ENCODE results near the gene FCN1. TPM values are rescaled to one million over a fixed set of nuclear protein-coding genes. Genes with fewer than 3 reads are reported as not detected.

FCN1 gene
- total RNA-seq, 1 donor from 2014 or later: not detected

DNA sequence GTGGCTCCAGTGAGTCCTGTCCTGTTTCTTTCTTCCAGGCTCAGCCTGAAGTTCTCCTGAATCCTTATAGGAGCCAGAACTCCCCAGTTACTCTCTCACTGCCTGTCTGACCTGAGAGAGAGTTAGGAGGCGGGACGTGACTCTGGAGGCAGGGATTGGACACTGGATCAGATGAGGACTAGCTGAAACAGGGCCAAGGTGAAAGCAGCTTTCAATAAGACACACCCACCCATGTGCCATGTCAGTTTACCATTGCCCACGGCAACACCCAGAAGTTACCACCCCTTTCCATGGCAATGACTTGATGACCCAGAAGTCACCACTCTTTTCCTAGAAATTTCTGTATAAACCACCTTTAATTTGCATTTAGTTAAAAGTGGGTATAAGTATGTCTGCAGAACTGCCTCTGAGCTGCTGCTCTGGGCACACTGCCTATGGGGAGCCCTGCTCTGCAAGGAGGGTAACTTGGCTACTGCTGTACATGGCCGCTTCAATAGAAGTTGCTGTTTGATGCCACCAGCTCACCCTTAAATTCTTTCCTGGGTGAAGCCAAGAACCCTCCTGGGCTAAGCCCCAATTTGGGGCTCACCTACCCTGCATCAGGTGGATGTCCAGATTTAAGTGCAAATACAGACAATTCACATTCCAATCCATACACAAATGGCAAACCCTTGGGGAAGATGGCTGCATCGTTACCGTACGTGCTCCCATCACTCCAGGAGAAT lies 23.4 kb downstream of the FCN1 start:
- Histone ChIP-seq H3K27me3 (no peaks in the 10 kb centered on the region), H3K9me3 (peaks cover 0 to 4% of the 10 kb centered on the region in 2 donors), H3K4me3 (no peak overlapping the region), H3K4me1 (peaks cover 0 to 2% of the 10 kb centered on the region in 2 donors), H3K27ac (no peak overlapping the region), H3K36me3 (no peaks in the 10 kb centered on the region)
- peak in 1 of 2 donors; percentile 15 for DNase-seq (ENCODE audit: low spot score in 2 of 2)
- TF ChIP-seq, protein P1, sequence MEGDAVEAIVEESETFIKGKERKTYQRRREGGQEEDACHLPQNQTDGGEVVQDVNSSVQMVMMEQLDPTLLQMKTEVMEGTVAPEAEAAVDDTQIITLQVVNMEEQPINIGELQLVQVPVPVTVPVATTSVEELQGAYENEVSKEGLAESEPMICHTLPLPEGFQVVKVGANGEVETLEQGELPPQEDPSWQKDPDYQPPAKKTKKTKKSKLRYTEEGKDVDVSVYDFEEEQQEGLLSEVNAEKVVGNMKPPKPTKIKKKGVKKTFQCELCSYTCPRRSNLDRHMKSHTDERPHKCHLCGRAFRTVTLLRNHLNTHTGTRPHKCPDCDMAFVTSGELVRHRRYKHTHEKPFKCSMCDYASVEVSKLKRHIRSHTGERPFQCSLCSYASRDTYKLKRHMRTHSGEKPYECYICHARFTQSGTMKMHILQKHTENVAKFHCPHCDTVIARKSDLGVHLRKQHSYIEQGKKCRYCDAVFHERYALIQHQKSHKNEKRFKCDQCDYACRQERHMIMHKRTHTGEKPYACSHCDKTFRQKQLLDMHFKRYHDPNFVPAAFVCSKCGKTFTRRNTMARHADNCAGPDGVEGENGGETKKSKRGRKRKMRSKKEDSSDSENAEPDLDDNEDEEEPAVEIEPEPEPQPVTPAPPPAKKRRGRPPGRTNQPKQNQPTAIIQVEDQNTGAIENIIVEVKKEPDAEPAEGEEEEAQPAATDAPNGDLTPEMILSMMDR (IDR thresholded peaks at IDR 0.05): no peak
- intact Hi-C loops (cut with DNase I): no loop called here

DNA sequence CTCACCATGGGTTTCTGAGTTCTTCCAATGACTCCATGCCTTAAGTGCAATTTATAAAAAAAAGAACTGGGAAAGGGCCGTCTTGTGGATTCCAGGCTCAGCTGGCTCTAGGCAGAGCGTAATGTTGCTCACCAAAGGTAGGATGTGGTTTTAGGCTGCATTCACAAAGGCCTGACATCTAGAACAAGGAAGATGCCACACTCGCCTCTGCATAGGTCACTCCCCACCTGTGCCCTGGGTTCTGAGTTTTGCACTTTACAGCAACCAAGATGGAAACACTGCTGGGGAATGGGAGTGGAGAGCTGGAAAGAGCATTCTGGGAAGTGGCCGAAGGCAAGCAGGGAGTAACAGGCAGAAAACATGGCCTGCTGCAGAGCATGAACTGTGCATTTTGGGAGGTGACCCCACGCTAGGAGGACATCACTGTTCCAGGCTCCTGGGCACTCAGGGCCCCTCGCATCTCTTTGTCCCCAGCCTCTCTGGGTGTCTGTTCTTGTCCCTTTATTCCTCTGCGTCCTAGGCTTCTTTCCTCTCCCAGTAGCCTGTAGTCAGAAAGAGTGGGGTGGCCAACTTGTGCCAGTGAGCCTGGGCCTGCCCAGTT lies 24.8 kb downstream of the FCN1 start:
- Histone ChIP-seq H3K4me3 (no peak overlapping the region), H3K36me3 (no peaks in the 10 kb centered on the region), H3K27me3 (no peaks in the 10 kb centered on the region), H3K9me3 (no peaks in the 10 kb centered on the region), H3K4me1 (peaks cover 0 to 2% of the 10 kb centered on the region in 2 donors), H3K27ac (no peak overlapping the region)
- TF ChIP-seq, protein P1 (IDR thresholded peaks at IDR 0.05): no peak
- peak in 1 of 2 donors; percentile 5 for DNase-seq (ENCODE audit: low spot score in 2 of 2)
- intact Hi-C loops (cut with DNase I): no loop called here

DNA sequence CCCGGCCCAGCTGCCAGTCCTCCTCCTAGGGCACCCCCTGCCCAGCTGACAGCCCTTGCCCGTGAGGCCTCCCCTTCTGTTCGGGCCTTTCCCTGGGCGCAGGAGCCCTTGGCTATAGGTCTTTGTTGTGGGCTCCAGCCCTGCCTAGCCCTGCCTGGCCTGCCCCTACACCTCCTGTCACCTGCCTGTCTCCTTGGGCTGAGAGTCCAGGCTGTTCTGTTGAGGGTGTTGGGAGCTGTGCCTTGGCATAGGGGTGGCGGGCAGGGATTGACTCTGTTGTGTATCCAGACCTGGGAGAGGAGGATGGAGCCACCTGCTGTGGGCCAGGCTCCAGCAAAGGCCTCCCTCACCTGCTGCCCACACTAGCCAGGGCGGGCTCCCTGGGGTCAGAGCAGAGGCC lies 25.5 kb downstream of the FCN1 start:
- H3K36me3 ChIP-seq: no peaks in the 10 kb centered on the region
- H3K4me3 ChIP-seq: no peak overlapping the region
- peaks cover 0 to 2% of the 10 kb centered on the region in 2 donors for H3K4me1 ChIP-seq
- peak in 1 of 2 donors; percentile 54 for DNase-seq (ENCODE audit: low spot score in 2 of 2)
- H3K27me3 ChIP-seq: no peaks in the 10 kb centered on the region
- TF ChIP-seq, protein P1 (IDR thresholded peaks at IDR 0.05): no peak
- H3K9me3 ChIP-seq: no peaks in the 10 kb centered on the region
- no peak overlapping the region for H3K27ac ChIP-seq
- intact Hi-C loops (cut with DNase I): no loop called here

DNA sequence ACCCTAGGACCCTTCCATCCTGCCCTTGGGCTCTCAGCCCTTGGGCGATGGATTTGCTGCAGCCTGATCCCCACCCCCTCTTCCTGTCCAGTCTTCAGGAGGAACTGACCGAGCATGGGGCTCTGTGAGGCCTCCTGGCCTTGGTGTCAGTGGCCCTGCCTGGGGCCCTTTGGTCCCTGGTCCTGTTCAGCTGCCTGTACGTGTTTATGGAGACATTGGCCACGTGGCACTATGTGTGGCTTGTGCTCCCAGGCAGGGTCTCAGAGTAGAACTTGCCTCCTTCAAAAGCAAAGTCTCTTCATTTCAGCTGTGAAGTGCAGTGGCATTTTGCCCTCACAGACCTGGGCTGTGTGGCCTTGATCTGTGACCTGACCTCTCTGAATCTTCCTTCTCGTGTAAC lies 26.0 kb downstream of the FCN1 start:
- intact Hi-C loops (cut with DNase I): no loop called here
- TF ChIP-seq, protein P1 (IDR thresholded peaks at IDR 0.05): no peak
- Histone ChIP-seq H3K36me3 (no peaks in the 10 kb centered on the region), H3K4me1 (peaks cover 0 to 2% of the 10 kb centered on the region in 2 donors), H3K9me3 (no peaks in the 10 kb centered on the region), H3K27ac (no peak overlapping the region), H3K27me3 (no peaks in the 10 kb centered on the region), H3K4me3 (no peak overlapping the region)
- peak in 1 of 2 donors; percentile 63 for DNase-seq (ENCODE audit: low spot score in 2 of 2)

DNA sequence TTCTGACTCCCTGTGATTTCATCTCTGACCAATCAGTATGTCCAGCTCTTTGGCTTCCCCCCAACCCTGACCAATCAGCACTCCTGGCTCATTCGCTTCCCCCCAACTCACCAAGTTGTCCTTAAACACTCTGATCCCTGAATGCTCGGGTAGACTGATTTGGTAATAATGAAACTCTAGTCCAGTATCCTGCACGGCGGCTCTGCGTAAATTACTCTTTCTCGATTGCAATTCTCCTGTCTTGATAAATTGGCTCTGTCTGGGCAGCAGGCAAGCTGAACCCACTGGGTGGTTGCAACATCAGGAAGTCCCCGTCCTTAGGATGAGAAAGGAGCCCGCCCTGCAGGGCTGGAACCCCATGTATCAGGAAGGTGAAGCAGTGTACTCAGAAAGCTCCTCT lies 26.7 kb downstream of the FCN1 start:
- DNase-seq (ENCODE audit: low spot score in 2 of 2): peak in 1 of 2 donors; percentile 48
- Histone ChIP-seq H3K27ac (no peak overlapping the region), H3K4me1 (peaks cover 0 to 2% of the 10 kb centered on the region in 2 donors), H3K4me3 (no peak overlapping the region), H3K9me3 (no peaks in the 10 kb centered on the region), H3K27me3 (no peaks in the 10 kb centered on the region), H3K36me3 (no peaks in the 10 kb centered on the region)
- intact Hi-C loops (cut with DNase I): no loop called here
- TF ChIP-seq, protein P1 (IDR thresholded peaks at IDR 0.05): no peak

Measured in ascending aorta (tissue), 2 donors.